ENCODE results near the gene PTGIR.
A peak's percentile ranks its signal among the peaks of the same experiment; 100 is the strongest.

Gene PTGIR

DNA sequence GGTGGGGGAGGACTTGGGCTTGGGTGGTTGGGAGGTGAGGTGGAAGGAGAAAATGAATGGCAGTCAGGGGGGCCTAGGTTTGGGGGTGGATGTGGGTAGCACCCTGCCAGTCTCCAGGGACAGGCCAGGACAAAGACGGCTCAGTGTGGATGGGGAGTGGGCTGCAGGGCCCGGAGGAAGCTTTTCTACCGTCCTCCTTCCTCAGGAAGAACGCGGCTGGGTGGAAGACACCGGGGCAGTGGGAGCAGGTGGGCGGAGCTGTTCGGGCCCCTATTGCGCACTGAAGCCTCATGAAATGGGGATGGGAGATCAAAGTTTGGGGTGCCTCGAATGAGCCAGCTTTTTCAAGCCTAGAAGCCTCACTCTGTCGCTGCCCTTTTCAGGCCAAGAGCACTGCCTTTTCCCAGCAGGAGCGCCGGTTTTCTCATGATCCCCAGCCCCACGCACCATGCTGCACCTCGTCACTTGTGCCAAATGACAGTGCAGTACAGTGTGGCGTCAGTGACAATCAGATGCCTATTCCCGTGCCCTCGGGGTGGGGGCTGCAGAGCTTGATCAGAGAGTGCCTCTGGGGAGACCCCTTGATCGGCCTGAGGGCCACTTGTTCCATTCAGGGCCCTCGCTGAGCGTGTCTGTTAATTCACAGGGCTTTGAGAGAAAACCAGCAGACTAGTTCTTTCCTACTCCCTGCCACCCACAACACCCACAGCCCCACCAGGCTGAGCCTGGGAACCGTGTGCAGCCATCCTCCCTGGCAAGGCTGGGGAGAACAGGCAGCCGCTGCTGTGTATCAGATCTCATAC is 22.3 kb downstream of the PTGIR start:
- no peaks in the 10 kb centered on the region for H3K27me3 ChIP-seq (ENCODE audit: control insufficient read depth, insufficient read depth, low read length)
- no peaks in the 10 kb centered on the region for H3K9me3 ChIP-seq (ENCODE audit: control insufficient read depth, low read length)
- H3K4me3 ChIP-seq (ENCODE audit: low read length): peak overlapping the region; percentile 96
- peaks cover 5% of the 10 kb centered on the region for H3K36me3 ChIP-seq (ENCODE audit: control insufficient read depth, insufficient read depth, low read length)
- H3K9ac ChIP-seq (ENCODE audit: low read length): peak overlapping the region; percentile 100
- peaks cover 24% of the 10 kb centered on the region for H3K4me1 ChIP-seq (ENCODE audit: control insufficient read depth, insufficient read depth, low read length)

DNA sequence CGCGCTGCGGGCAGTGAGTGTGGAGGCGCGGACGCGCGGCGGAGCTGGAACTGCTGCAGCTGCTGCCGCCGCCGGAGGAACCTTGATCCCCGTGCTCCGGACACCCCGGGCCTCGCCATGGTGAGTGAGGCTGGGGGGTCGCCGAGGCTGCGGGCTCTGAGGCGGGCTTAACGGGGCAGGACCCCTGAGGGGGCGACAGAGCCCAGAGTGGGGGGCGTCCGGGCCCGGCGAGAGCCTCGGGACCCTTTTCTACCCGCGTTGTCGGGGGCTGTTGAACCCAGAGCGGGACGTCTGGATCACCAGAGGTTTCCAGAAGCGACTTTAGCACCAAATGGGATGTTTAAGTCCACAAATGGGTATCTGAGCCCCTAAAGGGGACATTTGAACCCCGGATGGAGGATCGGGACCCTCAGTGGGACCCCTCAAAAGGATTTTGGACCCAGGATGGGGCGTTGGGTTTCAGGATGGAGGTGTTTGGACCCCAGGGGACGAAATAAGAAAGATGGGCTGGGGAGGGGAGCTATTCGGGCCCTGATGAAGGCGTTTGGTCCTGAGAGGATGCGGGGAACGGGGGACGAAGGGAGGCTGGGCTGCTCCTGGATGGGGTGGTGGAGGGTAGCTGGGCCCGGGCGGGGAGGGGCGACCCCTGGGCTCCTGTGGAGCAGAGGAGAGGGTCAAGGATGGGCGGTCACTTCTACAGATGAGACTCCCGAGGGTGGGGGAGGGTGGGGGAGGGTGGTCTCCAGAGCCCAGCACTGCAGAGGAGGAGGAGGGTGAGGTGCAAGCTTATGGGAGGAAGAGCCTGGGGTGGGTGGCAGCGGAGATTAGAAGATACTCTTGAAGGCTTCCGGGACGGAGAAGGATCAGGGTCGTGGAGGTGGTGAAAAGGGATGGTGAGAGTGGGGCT is 23.3 kb downstream of the PTGIR start, which contains the start of gene CALM3:
TSS of gene CALM3 (plus strand) at position 13 of the 907 bp plus-strand sequence. CDS start at position 118, 105 bp downstream.
- Histone ChIP-seq H3K4me3 (ENCODE audit: low read length) (peak within 1 kb of the TSS; percentile 96), H3K9ac (ENCODE audit: low read length) (peak within 1 kb of the TSS; percentile 100), H3K9me3 (ENCODE audit: control insufficient read depth, low read length) (no peaks in the 10 kb centered on the region), H3K4me1 (ENCODE audit: control insufficient read depth, insufficient read depth, low read length) (peaks cover 24% of the 10 kb centered on the region), H3K27me3 (ENCODE audit: control insufficient read depth, insufficient read depth, low read length) (no peaks in the 10 kb centered on the region), H3K36me3 (ENCODE audit: control insufficient read depth, insufficient read depth, low read length) (no peaks in the 10 kb centered on the region)

DNA sequence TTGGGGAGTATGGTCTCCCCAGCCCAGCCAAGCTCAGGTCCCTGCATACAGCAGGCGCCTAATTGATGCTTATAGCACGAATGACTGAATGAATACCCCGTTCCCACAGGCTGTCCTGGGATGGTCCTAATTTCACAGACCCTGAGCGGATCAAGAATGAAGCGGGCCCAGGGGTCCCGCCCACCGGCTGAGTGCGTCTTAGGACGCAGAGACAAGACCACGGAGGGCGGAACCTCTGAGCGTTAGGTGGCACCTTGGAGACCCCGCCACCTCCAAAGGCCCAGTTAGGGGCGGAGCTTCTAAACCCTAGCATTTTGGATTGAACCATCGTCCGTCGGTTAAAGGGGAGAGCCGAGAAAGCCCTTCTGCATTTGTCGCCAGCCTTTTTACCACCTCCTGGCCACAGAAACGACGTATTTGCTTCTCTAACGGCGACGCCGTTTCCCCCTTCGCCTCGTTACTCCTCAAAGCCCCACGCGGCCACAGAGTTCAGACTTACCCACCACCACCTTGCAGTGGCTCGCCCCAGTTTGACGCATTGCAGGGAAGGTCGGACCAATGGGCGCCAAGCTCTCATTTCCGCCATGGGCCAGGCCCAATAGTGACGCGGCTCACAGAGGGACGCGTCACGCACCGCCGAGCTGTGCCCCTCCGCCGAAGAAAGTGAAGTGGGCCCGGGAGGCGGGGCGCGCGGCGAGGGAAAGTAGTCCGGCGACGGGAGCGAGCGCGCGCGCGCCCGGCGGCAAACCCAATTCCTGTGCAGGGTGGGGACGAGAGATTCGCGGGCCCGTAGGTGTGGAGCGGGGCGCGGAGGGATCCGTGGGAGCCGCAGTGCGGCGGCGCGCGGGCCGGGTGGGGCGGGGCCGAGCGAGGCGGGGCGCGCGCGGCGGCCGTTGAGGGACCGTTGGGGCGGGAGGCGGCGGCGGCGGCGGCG is 24.2 kb downstream of the PTGIR start:
- H3K9me3 ChIP-seq (ENCODE audit: control insufficient read depth, low read length): no peaks in the 10 kb centered on the region
- H3K4me3 ChIP-seq (ENCODE audit: low read length): peak overlapping the region; percentile 84
- peaks cover 24% of the 10 kb centered on the region for H3K4me1 ChIP-seq (ENCODE audit: control insufficient read depth, insufficient read depth, low read length)
- peak overlapping the region; percentile 100 for H3K9ac ChIP-seq (ENCODE audit: low read length)
- no peaks in the 10 kb centered on the region for H3K27me3 ChIP-seq (ENCODE audit: control insufficient read depth, insufficient read depth, low read length)
- H3K36me3 ChIP-seq (ENCODE audit: control insufficient read depth, insufficient read depth, low read length): no peaks in the 10 kb centered on the region

DNA sequence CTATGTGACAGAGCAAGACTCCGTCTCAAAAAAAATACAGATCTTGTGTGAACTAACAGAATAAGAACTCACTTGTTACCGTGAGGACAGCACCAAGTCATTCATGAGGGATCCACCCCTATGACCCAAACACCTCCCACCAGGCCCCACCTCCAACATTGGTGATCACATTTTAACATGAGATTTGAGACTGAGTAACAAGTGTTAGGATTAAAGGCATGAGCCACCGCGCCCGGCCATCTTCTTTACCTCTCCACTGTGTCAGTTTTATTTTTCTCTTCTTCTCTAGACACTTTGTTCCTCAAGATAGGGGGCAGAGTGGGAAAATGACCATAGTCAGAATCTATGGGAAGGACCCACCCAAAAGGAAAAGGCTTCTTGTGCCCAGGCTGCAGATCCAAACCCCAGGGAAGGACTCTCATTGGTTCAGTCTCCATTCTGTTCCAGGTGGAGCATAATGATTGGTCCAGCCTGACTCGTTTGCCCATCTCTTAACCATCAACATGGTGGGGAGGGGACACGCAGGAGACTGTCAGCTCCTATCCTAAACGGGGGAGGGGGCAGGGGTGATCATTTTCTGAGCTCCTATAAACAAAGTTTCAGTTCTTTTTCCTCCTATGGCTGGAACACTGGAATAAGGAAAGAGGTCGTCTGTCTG is 25.0 kb downstream of the PTGIR start:
- Histone ChIP-seq H3K4me3 (ENCODE audit: low read length) (peak overlapping the region; percentile 84), H3K27me3 (ENCODE audit: control insufficient read depth, insufficient read depth, low read length) (no peaks in the 10 kb centered on the region), H3K36me3 (ENCODE audit: control insufficient read depth, insufficient read depth, low read length) (no peaks in the 10 kb centered on the region)

DNA sequence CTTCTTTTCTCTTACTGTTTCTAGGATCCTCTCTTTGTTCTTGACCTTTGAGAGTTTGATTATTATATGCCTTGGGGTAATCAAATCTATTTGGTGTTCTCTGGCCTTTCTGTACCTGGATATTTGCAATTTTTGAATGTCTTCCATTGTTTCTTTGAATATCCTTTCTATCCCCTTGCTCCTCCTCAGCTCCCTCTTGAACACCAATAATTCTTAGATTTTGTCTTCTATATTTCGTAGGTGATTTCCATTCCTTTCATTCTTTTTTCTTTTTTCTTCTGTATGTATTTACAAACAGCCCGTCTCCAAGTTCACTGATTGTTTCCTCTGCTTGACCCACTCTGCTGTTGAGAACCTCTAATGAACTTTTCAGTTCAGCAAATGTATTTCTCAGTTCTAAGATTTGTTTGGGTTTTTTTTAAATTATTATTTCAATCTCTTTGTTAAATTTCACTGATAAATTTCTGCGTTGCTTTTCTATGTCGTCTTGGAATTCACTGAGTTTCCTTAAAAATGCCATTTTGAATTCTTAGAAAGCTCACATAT is 26.4 kb downstream of the PTGIR start:
- Histone ChIP-seq H3K4me3 (ENCODE audit: low read length) (no peak overlapping the region), H3K9me3 (ENCODE audit: control insufficient read depth, low read length) (no peaks in the 10 kb centered on the region), H3K9ac (ENCODE audit: low read length) (no peak overlapping the region), H3K27me3 (ENCODE audit: control insufficient read depth, insufficient read depth, low read length) (no peaks in the 10 kb centered on the region), H3K36me3 (ENCODE audit: control insufficient read depth, insufficient read depth, low read length) (no peaks in the 10 kb centered on the region), H3K4me1 (ENCODE audit: control insufficient read depth, insufficient read depth, low read length) (peaks cover 12% of the 10 kb centered on the region)

More for the DNA sequence above, 25.0 kb downstream of the PTGIR start:
- Histone ChIP-seq H3K9ac (ENCODE audit: low read length) (peak overlapping the region; percentile 98), H3K4me1 (ENCODE audit: control insufficient read depth, insufficient read depth, low read length) (peaks cover 21% of the 10 kb centered on the region), H3K9me3 (ENCODE audit: control insufficient read depth, low read length) (no peaks in the 10 kb centered on the region)

DNA sequence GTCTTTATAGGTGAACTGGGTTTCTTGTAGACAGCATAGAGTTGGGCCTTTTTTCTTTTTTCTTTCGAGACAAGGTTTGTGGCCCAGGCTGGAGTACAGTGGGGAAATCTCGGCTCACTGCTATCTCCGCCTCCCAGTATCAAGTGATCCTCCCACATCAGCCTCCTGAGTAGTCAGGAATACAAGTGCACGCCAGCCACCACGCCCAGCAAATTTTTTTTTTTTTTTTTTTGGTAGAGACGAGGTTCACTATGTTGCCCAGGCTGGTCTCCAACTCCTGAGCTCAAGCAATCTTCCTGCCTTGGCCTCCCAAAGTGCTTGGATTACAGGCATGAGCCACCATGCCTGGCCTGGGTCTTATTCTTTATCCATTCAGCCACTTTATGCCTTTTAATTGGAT is 28.9 kb downstream of the PTGIR start:
- Histone ChIP-seq H3K36me3 (ENCODE audit: control insufficient read depth, insufficient read depth, low read length) (no peaks in the 10 kb centered on the region), H3K9me3 (ENCODE audit: control insufficient read depth, low read length) (no peaks in the 10 kb centered on the region), H3K9ac (ENCODE audit: low read length) (no peak overlapping the region), H3K4me3 (ENCODE audit: low read length) (no peak overlapping the region), H3K4me1 (ENCODE audit: control insufficient read depth, insufficient read depth, low read length) (peaks cover 11% of the 10 kb centered on the region), H3K27me3 (ENCODE audit: control insufficient read depth, insufficient read depth, low read length) (no peaks in the 10 kb centered on the region)

DNA sequence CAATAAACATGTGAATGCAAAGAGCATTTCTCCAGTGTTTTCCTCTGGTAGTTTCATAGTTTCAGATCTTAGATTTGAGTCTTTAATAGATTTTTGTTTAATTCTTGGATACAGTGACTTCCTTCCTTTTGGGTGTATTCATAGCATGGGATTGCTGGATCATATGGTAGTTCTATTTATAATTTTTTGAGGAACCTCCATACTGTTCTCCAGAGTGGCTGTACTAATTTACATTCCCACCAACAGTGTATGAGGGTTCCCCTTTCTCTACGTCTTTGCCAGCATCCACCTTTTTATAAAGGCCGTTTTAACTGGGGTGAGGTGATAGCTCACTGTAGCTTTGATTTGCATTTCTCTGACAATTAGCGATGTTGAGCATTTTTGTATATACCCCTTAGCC is 33.0 kb downstream of the PTGIR start:
- Histone ChIP-seq H3K36me3 (ENCODE audit: control insufficient read depth, insufficient read depth, low read length) (no peaks in the 10 kb centered on the region), H3K4me3 (ENCODE audit: low read length) (no peak overlapping the region), H3K9ac (ENCODE audit: low read length) (no peak overlapping the region), H3K27me3 (ENCODE audit: control insufficient read depth, insufficient read depth, low read length) (no peaks in the 10 kb centered on the region), H3K4me1 (ENCODE audit: control insufficient read depth, insufficient read depth, low read length) (peaks cover 4% of the 10 kb centered on the region), H3K9me3 (ENCODE audit: control insufficient read depth, low read length) (no peaks in the 10 kb centered on the region)

DNA sequence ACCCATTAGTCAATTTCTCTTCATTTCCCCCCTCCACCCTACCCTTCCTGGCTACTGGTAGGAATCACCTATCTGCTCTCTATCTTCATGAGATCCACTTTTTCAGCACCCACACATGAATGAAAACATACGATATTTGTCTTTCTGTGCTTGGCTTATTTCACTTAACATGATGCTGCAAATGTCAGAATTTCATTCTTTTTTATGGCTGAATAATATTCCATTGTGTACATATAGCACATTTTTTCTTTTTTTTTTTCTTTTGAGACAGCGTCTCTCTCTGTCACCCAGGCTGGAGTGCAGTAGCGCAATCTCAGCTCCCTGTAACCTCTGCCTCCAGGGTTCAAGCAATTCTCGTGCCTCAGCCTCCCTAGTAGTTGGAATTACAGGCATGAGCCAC is 33.6 kb downstream of the PTGIR start:
- H3K27me3 ChIP-seq (ENCODE audit: control insufficient read depth, insufficient read depth, low read length): no peaks in the 10 kb centered on the region
- H3K4me3 ChIP-seq (ENCODE audit: low read length): no peak overlapping the region
- H3K4me1 ChIP-seq (ENCODE audit: control insufficient read depth, insufficient read depth, low read length): peaks cover 4% of the 10 kb centered on the region
- no peaks in the 10 kb centered on the region for H3K36me3 ChIP-seq (ENCODE audit: control insufficient read depth, insufficient read depth, low read length)
- no peaks in the 10 kb centered on the region for H3K9me3 ChIP-seq (ENCODE audit: control insufficient read depth, low read length)
- H3K9ac ChIP-seq (ENCODE audit: low read length): no peak overlapping the region

DNA sequence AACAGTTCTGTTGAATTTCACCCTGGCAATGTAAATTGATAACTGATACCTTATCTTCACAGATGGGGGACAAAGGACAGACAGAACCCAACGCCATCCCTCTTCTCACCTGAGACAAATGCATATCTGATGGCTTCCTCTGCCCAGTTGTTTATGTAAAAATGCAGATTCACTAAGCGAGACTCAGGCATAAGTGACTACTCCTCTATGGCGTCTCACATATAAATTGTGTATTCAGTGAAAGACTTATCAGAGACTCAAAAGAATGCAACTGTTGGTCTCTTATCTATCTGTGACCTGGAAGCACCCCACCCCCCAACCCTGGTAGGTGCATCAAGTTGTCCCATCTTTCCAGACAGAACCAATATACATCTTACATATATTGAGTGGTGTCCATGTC is 37.0 kb downstream of the PTGIR start:
- no peaks in the 10 kb centered on the region for H3K9me3 ChIP-seq (ENCODE audit: control insufficient read depth, low read length)
- no peak overlapping the region for H3K4me3 ChIP-seq (ENCODE audit: low read length)
- H3K4me1 ChIP-seq (ENCODE audit: control insufficient read depth, insufficient read depth, low read length): peaks cover 2% of the 10 kb centered on the region
- H3K9ac ChIP-seq (ENCODE audit: low read length): no peak overlapping the region
- H3K27me3 ChIP-seq (ENCODE audit: control insufficient read depth, insufficient read depth, low read length): no peaks in the 10 kb centered on the region
- no peaks in the 10 kb centered on the region for H3K36me3 ChIP-seq (ENCODE audit: control insufficient read depth, insufficient read depth, low read length)

DNA sequence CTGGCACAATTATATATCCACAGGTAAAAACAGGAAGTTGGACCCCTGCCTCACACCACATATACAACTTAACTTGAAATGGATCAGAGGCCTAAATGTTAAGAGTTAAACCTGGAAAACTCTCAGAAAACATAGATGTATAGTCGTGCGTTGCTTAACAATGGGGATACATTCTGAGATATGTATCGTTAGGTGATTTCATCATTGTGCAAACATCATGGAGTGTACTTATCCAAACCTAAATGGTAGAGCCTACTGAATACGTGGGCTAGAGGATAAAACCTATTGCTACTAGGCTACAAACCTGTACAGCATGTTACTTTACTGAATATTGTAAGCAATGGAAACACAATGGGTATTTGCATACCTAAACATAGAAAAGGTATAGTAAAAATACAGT is 38.6 kb downstream of the PTGIR start:
- no peak overlapping the region for H3K4me3 ChIP-seq (ENCODE audit: low read length)
- no peaks in the 10 kb centered on the region for H3K4me1 ChIP-seq (ENCODE audit: control insufficient read depth, insufficient read depth, low read length)
- no peaks in the 10 kb centered on the region for H3K36me3 ChIP-seq (ENCODE audit: control insufficient read depth, insufficient read depth, low read length)
- H3K27me3 ChIP-seq (ENCODE audit: control insufficient read depth, insufficient read depth, low read length): no peaks in the 10 kb centered on the region
- H3K9ac ChIP-seq (ENCODE audit: low read length): no peak overlapping the region
- H3K9me3 ChIP-seq (ENCODE audit: control insufficient read depth, low read length): no peaks in the 10 kb centered on the region

DNA sequence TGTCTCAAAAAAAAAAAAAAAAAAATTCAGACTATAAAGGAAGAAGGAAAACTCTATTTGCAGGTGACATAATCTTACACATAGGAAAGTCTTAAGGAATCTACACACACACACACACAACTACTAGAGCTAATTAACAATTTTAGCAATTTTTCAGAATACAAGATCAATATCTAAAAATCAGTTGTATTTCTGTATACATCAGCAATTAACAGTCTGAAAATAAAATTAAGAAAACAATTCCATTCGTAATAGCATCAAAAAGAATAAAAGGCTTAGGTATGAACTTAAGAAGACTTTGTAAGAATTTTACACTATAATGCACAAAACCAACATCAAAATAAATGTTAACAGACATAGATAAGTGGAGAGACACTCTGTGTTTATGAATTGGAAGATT is 39.4 kb downstream of the PTGIR start:
- Histone ChIP-seq H3K9ac (ENCODE audit: low read length) (no peak overlapping the region), H3K27me3 (ENCODE audit: control insufficient read depth, insufficient read depth, low read length) (no peaks in the 10 kb centered on the region), H3K9me3 (ENCODE audit: control insufficient read depth, low read length) (no peaks in the 10 kb centered on the region), H3K36me3 (ENCODE audit: control insufficient read depth, insufficient read depth, low read length) (no peaks in the 10 kb centered on the region), H3K4me3 (ENCODE audit: low read length) (no peak overlapping the region), H3K4me1 (ENCODE audit: control insufficient read depth, insufficient read depth, low read length) (no peaks in the 10 kb centered on the region)
